Stimulated activated CD4-positive, alpha-beta T cell treated with anti-CD3 and anti-CD28 coated beads, TNF-alpha, amount 100 ng/mL, for 4 hours (primary cell): ENCODE data around the gene RNFT1.
"Not testable (repeated sequence)": the region's sequence is repeated elsewhere in the genome, so short reads cannot be mapped to it uniquely, and the experiment has no call there.

Experiments used
- DNase-seq, 3 experiments: peaks; one replicate each; pipeline ENCODE4 v3.0.0-alpha.2; 2020; ENCODE audit warnings: low read depth in 3 of 3

Gene RNFT1, protein sequence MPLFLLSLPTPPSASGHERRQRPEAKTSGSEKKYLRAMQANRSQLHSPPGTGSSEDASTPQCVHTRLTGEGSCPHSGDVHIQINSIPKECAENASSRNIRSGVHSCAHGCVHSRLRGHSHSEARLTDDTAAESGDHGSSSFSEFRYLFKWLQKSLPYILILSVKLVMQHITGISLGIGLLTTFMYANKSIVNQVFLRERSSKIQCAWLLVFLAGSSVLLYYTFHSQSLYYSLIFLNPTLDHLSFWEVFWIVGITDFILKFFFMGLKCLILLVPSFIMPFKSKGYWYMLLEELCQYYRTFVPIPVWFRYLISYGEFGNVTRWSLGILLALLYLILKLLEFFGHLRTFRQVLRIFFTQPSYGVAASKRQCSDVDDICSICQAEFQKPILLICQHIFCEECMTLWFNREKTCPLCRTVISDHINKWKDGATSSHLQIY

DNA sequence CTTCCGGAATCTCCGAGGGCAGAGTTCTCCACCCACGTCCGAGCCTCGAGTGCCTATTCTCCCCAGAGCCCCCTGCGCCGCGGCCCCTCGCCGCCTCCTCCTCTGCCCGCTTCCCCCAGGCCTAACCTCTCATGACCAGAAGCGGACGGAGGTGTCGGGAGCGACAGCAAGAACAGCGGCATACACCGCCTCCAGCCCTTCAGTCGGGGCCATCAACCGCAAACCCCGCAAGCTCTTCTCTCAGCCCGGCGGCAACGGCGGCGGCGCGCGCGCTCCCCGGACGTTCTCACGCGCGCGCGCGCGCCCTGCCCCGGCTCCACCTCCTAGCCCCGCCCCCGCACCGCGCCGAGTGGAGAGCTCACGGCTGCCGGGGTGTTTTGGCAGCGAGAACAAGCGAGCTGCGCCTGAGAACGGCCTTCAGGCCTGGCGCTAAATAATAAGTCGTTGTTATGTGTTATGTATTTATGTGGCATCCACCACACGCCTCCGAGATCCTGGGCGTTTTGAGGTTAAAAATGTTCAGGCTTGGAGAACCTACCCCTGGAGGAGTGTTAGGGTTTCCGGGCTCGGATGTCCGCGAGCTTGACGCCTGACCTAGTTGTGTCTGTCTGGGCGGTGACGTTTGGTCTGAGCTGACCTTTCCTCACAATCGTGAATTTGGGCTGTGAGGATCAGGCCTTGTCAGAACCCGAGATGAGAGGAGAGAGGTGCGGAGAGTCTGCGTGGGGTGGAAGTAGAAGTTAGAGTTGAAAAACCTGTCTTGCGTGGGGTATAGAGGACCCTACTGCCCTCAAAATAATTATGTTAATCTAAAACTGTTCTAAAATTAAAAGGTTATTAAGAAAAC is at the start of gene RNFT1:
TSS of gene RNFT1 (minus strand) at position 259 of the 847 bp plus-strand sequence. CDS start at position 182, 77 bp downstream.
- peak; percentile 84 to 94 (median 87) for DNase-seq

GRCh38 chr17:60009326-60009725 is 44.8 kb upstream of the RNFT1 start:
- DNase-seq = not testable (repeated sequence)

DNA sequence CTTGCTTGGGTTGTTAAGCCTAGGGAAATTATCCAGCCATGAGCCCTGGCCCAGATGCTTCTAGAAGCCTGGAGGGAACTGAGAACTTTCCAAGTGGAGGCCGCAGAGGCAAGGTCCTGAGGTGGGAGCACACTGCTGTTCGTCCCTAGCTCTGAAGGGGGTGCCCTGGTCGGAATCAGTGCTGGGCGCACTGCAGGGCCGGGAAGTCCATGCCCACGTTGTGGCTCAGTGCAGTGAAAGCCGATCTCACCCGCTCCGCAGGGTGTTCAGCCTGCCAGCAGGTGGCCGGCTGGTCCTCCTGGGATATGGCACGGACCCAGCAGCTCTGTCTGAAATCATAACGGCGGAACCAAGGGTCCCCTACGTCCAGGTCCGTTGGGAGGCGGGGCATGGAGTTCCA is 43.8 kb upstream of the RNFT1 start:
- not testable (repeated sequence) for DNase-seq

DNA sequence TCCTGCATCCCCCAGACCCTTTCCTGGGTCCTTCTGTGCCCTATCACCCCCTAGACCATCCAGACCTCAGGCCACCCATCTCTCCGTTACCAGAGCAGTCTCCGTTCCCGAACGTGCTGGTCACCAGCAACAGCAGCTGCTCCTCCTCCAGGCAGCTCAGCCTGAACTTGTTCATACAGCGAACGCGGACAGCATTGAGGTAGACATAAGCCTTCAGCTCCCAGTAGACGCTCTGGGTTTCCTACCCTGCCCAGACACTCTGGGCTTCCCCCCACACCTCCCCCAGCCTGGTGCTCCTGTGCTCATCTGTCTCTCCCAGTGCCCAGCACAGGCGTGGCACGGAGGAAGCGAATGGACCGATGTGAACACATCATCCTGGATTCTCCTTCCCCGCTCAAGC is 41.6 kb upstream of the RNFT1 start:
- DNase-seq = no peak

DNA sequence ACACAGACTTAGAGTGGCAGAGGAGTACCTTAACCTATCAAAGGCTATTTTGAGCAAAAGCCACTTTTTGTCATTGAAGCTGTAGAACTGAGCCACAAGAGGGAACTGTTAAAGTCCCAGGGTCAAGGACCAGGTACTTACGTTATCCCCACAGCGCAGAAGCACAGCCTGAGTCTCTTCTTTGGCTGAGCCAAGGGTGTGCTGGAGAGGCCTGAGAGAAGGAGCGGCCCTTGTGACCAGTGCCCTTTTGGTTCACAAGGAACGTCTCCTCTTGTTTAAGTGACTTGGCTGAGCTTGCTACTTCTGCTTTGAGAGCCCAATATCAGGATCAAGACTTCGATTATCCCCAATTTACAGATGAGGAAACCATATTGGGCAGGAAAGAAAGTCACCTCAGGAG is 40.0 kb upstream of the RNFT1 start:
- not testable (repeated sequence) for DNase-seq

GRCh38 chr17:60002405-60002804 is 37.9 kb upstream of the RNFT1 start:
- DNase-seq = not testable (repeated sequence)

DNA sequence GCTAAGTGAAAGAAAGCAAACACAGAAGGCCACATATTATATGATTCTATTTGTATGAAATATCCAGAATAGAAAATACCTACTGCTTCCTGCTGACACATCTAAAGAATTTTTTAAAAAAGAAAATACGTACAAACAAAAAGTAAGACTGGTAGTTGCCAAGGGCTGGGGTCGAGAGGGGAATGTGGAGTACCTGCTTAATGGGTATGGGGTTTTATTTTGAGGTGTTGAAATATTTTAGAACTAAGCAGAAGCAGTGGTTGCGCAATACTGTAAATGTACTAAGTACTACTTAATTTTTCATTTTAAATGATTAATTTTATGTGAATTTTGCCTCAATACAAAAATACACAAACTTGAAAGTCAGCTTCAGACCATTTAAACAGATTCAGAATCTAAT is 32.1 kb upstream of the RNFT1 start:
- not testable (repeated sequence) for DNase-seq

GRCh38 chr17:59975166-59975565 is 10.6 kb upstream of the RNFT1 start:
- DNase-seq = not testable (repeated sequence)

GRCh38 chr17:59973483-59973882 is 8.9 kb upstream of the RNFT1 start:
- DNase-seq = not testable (repeated sequence)

DNA sequence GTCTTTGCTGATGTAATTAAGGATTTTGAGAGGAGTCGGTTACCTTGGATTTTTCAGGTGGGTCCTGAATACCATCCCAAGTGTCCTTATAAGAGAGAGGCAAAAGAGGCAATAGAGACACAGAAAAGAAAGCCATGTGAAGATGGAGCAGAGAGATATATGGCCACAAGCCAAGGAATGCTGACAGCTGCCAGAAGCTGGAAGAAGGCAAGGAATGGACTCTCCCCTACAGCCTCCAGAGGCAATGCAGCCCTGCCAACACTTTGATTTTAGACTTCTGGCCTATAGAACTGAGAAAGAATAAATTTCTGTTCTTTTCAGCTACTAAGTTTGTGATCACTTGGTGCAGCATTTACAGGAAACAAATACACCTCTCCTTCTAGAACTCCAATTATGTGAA is 8.2 kb upstream of the RNFT1 start:
- no peak for DNase-seq

GRCh38 chr17:59971771-59972170 is 7.2 kb upstream of the RNFT1 start:
- DNase-seq = not testable (repeated sequence)

DNA sequence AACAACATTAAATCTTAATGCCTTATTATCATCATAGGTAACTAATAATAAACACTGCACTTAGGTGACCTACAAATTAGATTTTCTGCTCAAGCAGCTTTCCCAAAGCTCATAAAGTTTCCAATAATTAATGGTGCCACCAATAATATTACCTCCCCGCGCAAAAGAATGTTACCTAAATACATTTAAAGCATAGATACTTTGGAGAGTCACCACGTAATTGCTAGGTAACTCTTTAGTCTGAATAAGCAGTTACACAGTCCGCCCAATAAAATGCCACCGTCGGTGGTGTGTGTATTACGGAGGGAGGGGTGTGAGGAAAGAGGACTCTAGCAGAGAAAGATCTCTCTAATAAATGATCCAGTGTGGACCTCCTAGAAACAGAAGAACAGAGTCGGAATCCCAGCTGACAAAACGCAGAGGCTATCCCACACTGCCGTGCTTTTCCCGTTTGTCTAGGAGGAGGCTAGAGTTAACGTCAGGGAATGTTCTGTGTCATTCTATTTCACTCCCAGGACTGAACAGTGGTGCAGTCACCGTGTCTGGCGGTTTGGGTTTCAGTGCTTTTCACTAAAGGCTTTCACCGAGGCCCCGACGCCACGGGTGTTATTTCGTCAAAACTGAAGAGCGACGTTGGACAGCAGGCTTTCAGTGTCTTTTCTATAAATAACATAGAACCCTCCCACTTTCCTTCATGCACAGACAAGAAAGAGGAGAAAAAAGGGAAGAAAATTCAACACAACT is 630 bp downstream of the RNFT1 start:
- DNase-seq = peak; percentile 5 to 33 (median 13)

DNA sequence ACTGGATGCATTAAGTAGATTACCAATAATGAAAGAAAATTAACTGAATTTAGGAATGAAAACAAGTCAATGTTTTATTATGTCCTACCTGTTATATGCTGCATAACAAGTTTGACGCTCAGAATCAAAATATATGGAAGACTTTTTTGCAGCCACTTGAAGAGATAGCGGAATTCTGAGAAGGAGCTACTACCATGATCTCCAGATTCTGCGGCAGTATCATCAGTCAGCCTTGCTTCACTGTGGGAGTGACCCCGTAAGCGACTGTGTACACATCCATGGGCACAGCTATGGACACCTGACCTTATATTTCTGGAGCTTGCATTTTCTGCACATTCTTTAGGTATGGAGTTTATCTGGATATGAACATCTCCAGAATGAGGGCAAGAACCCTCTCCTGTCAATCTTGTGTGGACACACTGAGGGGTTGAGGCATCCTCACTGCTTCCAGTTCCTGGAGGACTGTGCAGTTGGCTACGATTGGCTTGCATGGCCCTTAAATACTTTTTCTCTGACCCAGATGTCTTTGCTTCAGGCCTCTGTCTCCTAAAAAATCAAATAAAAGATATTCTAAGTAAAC is 1.7 kb downstream of the RNFT1 start:
- no peak for DNase-seq

GRCh38 chr17:59959574-59959973 is 5.0 kb downstream of the RNFT1 start:
- not testable (repeated sequence) for DNase-seq

DNA sequence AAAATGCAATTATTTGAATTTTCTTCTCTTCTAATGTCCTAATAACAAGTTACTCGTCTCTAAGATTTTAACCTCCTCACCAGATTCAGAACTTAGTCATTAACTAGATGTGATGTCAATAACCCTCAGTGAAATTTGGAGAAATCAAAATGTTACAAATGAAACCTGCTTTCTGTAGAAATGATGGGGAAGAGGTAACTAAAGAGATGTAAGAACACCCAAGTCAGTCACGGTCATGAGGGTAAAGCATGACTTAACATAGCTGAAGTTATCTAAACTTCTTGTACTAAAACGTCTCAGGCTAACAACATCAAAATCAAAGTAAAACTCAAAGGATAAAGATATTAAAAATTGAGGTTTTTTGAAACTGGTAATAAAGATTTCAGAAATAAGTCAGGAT is 9.7 kb downstream of the RNFT1 start:
- DNase-seq = no peak

- DNase-seq = no peak
These were observed 14.5 kb downstream of the RNFT1 start for GRCh38 chr17:59950049-59950448.

DNA sequence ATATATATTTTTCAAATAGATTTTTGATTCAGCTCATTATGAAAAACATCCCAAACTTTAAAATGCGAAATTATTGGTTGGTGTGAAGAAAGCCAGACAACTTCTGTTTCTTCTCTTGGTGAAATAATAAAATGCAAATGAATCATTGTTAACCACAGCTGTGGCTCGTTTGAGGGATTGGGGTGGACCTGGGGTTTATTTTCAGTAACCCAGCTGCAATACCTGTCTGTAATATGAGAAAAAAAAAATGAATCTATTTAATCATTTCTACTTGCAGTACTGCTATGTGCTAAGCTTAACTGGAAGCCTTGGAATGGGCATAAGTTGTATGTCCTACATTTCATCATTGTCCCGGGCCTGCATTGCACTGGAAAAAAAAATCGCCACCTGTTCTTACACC is 17.2 kb downstream of the RNFT1 start:
- not testable (repeated sequence) for DNase-seq

GRCh38 chr17:59946433-59946832 is 18.1 kb downstream of the RNFT1 start:
- not testable (repeated sequence) for DNase-seq

DNA sequence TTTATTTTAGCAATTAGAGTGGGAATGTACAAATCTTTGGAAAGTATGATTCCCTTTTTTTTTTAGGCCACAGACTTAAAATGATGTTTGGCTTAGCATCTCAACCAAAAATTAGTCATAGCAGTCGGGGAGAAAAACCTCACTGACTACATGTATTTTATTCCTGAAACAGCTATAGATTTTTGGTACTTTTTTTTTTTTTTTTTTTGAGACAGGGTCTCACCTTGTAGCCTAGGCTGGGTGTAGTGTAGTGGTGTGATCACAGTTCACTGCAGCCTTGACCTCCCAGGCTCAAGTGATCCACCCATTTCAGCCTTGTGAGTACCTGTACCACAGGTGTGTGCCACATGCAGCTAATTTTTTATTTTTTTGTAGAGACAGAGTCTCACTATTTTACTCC is 23.4 kb downstream of the RNFT1 start:
- DNase-seq = no peak

GRCh38 chr17:59940697-59941096 is 23.8 kb downstream of the RNFT1 start:
- not testable (repeated sequence) for DNase-seq

DNA sequence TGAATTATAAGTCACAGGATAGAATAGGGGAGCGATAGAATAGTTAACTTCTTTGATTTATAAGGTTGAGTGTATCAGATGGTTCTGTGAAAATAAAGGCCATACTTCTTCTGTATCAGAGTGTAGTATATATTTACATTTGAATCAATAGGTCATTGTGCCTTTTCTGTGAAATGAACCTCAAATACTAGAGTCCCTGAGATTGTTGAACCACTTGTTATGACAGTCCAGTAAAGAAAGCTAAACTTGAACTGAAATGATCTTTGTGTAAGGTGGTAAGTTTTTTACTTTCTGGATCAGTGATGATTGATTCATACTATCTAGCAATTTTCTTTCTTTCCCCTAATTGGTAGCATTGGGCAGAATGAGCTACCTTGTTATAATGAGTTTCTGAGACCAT is 31.2 kb downstream of the RNFT1 start:
- DNase-seq = not testable (repeated sequence)
